Measurements from ENCODE around the gene FBXL17.
A peak's percentile ranks its signal among the peaks of the same experiment; 100 is the strongest.

The FBXL17 gene

DNA sequence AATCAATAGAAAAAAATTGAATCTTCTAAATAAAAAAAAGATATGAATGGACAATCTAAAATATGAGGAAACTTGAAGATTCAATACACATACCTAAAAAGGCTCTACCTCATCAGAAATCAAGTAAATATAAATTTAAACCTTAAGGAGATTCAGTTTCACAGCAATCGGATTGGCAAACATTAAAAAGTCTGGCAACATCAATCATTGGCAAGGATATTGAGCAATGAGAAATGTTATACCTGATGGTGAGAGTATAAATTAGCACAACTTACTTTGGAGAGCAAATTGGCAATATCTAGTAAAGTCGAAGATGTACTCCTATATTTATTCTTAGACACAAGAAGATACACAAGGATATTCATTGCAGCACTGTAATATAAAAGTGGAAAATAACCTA lies 436.8 kb downstream of the FBXL17 start:
- DNase-seq: no peak

DNA sequence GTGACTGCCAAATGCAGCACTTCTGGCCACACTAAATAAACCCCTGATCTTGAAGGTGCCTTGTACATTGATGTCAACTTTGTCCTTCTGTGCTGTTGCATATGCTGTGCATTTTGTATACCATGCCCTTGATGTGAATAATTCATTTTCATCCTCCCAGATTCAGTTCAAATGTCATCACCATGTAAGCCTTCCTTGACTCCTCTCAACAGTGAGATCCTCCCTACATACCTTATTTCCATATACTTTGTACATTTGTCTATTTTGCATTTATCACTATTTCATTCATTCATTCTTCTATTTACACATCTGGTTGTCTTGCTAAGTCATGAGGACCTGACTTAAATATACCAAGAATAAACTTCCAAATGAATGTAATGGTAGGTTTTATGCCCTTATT lies 438.0 kb downstream of the FBXL17 start:
- DNase-seq: no peak

DNA sequence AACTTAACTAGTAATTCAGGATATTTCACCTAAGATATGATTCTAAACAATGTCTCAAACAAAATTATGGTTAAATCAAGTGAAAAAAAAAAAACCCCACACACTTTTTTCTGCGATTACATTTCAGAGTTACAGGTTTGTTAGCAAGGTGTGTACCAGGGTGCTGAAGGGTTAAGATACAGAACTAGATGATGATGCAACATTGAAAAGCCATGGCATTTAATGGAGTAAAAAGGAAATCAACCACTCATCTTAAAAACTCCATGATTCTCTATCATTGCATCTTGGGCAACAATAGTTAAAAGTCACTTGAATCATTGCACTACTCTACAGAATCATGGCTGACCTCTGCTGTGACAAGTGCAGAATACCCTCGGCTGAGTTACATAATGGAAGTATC lies 440.9 kb downstream of the FBXL17 start:
- DNase-seq: no peak

DNA sequence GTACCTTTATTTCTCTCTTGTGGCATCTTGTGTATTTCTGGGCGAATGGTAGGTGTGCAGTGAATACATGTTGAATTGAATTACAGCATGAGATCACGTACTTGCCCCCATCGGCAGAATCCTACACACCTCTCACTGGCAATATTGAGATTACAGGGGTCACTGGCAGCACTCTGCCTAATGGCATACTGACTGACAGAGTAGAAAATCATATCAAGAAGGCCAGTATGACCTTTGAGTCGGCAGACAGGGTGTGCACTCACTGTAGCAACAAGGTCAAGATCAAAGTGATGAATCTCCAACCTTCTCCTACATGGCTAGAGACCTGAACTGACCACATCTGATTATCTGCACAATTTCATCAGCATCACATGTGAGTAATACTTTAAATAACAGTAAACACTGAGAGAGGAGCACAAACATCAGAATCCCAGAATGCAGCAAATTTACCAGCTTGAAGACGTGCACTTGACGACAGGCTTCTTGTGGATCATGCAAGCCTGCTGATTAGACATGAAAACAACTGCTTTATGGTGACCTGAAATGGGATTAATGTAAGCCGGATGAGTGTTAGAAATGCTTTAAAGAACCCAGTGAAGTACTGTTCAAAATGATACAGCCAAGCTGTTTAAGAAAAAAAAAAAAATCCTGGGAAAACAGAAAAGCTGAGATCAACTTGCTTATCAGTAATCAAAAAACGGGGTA lies 444.1 kb downstream of the FBXL17 start:
- DNase-seq: peak; percentile 37

DNA sequence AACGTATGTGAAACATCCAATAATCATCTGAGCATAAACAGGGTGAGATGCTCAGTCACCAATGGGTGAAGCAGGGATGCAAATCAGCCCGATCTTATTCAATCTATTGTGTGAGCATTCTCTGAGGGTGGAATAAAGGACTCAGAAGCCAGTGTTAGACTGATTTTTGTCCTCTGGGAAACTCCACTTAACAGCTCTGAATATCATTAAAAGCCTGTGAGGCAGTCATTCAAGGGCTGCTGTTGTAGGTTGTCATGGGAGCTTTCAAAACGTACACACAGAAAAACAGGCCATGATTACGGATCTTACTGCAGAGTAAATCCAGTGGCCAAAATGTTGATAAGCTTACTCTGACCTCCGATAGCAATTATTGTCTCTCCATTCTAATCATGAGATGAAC lies 444.7 kb downstream of the FBXL17 start:
- DNase-seq: peak; percentile 24

DNA sequence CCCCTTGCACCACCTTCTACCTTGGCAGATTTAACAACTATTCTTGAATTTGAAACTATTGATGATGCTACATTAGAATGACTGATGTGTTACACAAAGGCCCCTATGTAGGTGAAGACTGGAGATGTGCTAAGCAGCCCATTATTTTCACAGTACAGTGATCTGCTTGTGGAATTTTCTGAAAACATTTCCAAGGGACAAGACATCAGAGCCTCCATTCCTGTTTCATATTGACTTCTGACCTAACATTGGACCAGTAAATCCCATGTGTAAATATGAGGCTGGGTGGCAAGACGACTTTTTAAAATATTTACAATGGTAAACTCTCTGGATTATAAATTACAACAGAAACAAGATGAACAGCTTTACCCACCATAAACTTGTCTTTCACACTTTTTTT lies 445.4 kb downstream of the FBXL17 start:
- no peak for DNase-seq

DNA sequence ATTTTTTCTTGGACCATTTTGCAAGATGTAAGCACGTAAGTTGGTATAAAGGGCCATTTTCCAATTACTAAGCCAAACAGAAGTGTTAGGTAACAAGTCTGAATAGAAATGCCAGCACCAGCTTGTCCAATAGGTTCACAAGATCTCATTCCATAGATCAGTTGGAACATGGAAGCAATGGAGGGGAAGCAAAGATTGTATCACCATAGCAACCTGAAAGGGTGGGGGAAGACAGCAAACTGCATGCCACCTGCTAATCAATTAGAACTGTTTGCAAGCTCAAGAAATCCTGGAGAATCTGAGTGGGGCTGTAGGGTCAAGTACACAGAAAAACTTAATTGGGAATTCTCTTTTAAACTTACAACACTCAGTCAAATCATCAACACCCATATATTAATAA lies 446.3 kb downstream of the FBXL17 start:
- no peak for DNase-seq

DNA sequence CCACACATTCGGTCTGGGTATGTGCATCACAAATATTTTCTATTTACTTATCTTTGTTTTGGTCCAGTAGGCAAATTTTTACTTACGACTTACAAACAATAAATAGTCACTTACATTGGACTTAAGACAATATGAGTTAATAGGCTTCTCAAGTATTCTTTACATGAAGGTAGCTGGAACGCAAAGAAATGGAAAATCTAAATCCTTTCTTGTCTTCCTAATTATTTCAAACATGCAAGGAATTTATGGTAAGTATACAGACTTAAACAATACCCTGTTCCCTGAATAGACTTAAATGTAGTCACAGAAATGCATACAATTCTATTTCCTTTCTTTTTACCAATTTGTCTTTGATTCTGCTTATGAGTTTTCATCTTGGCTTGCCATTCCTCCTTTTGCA lies 448.6 kb downstream of the FBXL17 start:
- DNase-seq: no peak

DNA sequence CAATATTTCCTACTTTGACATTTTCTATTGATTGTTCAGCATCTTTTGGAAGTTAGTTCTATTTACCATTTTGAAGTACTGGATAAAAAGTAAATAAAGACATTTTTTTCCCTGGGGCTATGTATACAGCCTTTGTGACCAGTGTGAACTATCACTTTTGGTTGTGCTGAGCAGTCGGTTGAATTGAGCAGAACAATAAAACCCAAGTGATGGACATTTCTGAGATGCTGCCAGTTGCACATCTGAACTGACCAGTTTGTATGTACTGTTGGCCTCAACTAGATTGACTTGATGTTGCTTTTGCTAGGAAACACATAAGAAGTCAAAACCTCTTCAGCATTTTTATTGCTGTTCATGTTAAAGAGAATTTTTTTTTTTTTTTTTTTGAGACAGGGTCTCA lies 451.0 kb downstream of the FBXL17 start:
- no peak for DNase-seq

DNA sequence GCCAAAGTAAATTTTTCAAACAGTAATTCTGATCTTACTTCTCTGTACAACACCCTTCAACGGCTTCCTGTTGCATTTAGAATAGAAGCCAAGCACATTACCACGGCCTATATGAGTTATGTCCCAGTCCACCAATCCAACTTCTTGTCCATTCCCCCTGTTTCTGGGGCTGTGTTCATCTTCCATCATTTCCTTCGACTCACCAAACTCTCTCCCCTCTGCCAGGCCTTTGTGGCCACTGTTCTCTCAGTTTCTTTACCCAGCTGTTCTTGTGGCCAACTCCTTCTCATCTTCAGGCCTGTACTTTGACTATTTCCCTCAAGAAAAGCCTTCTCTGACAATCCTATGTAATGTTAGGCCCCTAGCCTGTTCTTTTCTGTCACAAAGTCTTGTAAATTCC lies 451.8 kb downstream of the FBXL17 start:
- DNase-seq: no peak

DNA sequence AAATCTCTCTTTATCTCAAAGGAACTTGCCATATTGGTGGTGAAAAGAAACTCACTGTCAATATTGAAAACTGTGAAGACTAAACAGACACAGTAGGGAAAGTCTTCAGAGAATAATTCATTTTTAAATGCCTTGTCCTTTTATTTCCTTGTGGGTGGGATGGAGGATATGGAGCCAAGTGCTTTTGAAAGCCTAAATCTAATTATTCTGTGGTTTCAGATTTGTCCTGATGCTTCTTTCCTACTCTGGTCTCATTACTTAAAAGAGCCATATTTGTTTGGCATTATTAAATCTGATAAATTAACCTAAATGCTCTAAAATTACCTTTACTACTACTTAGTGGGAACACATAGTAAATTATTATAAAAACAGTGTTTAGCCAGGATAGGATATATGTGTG lies 452.8 kb downstream of the FBXL17 start:
- no peak for DNase-seq

DNA sequence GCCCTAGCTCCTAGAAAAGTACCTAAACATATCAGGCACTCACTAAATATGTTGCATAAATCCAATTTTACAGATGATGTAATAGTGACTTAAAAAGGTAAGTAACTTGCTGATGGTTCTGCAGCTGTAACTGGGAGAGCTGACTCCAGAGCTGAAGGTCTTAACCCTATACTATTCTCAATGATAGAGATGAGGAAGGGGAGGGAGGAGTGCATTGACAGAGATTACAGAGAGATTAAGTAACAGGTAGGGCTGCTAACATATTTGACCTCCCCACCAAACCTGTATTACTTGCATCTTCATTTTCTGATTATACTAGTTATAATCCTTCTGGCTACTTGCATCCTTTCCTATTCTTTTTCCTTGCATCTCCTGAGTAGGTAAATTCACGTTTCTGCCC lies 455.8 kb downstream of the FBXL17 start:
- no peak for DNase-seq

DNA sequence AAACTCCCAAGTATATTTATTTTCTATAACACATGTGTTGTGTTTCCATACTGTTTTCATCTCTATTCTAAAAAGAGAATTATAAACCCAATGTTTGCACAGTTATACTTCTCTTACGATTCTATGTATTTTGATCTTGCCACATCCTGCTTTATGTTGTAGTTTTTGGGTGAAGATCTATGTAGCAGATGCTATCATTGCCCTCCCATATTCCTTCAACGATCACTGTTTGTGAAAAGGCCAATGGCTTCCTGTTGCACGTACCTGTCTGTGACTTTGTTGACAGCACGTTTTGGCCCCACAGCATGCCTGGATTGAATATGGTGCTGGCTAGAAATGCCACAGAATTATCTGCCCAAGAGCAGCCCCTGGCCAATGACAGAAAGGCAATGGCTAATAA lies 456.7 kb downstream of the FBXL17 start:
- no peak for DNase-seq

DNA sequence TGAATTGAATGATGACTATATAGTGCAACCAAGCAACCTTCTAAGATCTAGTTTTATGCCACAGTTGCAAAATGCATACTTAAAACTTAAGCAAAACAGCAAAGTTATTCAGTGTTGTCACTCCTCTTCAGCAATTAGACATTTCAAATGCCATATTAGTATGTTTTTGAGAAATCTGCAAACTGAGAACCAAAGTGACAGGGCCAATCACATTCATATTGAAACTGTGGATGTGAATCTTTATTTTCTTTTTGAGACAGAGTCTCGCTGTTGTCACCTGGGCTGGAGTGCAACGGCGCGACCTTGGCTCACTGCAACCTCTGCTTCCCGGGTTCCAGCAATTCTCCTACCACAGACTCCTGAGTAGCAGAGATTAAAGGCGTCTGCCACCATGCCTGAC lies 461.9 kb downstream of the FBXL17 start:
- no peak for DNase-seq

DNA sequence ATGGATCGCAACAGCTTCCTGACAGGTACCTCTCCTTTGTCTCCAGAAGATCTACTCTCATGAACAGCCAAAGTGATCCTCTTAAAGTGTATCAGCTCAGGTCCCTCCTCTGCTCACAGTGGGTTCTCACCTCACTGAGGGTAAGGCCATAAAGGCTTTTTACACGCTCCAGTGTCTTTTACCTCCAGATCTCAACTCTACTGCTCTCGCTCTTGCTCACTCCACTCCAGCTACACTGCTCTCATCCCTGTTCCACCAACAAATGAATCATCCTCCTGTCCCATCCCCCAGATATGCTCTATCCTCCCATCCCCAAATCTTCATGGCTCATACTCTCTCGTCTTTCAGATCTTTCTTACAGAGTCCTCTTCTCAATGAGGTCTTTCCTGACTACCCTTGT lies 462.5 kb downstream of the FBXL17 start:
- DNase-seq: no peak

DNA sequence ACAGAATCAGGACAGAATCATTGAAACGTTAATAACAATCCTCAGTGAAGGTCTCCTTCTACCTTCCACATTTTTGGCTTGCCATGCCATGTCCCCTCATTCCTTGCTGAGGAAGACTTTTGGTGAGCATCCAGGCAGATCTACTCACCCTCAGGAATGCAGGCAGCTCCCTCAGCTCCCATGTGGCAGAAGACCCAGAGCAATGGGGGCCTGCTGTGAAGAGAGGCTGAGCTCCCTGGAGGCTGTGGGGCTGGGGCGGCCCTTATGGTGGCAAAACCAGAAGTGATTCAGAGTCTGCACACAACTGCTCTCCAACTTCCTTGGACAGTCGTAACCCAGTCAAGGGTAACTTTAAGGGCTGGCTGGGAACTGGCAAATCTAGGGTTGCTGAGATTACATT lies 463.9 kb downstream of the FBXL17 start:
- no peak for DNase-seq

DNA sequence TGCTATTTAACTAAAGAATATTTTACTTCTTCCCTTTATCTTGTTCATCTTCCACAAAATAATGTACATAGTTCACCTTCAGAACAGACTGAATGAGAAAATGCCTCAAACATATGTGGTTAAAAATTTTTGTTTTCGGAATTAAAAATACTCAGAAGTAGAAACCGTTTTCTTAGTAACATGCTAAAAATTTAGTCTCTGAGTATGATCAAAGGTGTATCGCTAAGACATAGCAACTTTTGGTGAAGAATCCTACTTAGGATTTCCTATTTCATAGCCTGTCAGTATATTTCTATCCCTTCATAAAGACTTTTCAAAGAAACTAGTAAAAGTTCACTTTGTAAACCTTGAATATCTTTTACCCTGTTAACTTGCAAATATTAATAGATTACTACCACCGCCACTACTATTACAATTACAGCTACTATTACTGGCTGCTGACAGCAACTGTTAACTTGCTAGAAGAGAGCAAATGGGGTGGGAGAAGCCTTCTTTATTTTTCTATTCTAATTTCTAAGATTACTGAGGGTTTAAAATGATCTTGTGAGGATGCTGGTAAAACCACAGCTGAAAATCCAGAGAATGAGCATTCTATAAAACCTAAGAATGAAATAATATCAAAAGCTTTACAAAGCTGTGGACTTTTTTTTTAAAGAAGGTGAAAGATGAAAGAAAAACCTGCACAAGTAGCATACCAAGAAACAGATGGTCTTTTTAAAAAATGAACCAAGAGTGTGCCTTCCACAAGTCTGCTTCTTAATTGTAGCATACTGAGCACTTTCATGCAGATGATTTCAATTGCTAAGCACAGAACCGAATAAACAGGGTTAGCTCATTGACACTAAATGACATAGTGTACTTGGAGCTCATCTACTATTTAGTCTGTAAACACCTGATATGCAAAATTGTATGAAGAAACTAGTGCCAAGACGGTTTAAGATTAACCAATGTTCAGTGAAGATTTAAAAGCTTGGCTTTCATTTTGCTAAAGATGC lies 464.9 kb downstream of the FBXL17 start:
- DNase-seq: no peak

DNA sequence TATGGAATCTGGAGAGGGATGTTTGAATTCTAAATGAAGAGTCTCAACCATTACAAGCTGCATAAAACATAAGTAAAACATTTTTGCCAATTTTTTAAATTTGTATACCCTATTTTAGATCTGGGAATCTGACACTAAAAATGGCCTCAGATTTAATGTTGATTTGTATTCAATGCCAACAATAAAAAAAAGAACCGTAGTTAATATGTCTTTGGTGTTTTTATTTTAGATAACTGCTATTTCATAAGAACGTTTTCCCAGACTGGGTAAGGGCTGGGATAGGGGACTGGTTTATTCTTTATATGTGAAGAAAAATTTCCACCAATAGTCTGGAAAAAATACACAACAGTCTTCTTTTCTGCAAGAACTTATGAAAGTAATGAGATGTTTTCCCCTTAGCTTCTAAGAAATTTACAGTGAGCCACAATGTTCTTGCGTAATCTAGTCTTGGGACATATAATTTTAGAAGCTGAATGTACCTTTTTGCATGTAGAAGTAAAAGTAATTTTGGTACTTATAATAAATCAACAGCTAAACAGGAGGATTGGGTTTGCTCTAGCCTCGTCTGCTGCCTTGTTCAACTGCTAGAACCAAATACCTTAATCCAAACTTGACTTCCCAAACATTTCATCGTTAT lies 466.6 kb downstream of the FBXL17 start:
- DNase-seq: no peak

DNA sequence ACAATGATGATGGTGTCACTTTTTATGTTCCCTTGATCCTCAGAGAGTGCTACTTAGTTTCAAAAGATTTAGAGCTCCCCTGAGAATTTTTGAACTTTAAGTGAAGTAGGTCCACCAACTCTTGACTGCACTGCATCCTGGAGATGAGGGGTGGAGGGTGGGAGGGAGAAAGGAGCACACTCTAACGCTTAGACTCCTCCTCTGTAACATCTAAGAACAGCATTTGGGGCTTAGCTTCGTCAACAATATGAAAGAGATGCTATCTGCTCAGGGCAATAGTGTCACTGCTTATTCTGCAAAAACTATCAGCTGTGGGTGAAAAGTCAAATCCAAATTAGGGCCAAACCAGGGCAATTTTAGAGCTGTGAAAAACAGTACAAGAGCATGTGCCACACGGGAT lies 468.4 kb downstream of the FBXL17 start:
- no peak for DNase-seq

DNA sequence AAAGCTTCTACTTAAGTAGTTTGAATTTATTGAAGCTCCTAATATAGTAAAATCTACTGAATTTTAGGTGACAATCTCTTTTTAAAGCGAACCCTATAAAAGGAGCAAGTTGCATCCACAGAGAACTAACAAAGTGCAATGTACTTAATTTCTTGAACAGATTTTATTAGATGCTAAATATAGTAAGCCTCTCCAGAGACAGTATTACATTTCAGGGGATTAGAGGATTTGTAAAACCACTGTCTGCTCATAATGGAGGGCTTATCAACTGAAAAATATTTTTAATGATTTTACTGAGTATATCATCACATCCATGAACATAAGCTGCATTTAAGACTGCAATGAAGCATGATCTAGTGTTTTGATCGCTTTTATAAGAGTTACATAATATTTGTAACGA lies 481.2 kb downstream of the FBXL17 start:
- no peak for DNase-seq

DNA sequence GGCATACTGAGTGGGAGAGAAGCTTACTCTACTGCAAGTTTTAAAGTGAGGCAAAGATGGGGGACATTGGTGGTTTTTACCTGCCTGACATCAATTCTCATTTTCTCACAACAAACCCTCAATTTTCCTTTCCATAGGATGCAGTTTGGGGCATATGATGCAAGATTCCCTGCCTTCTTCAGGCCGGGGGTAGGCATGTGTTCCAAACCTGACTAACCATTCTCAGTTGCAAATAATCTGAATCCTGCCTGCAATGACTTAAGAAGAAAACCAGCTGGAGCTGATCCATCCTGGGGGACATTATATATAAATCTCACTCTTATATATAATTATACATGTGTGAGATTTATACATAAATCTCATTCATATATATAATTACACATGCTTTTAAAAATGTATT lies 487.5 kb downstream of the FBXL17 start:
- no peak for DNase-seq

DNA sequence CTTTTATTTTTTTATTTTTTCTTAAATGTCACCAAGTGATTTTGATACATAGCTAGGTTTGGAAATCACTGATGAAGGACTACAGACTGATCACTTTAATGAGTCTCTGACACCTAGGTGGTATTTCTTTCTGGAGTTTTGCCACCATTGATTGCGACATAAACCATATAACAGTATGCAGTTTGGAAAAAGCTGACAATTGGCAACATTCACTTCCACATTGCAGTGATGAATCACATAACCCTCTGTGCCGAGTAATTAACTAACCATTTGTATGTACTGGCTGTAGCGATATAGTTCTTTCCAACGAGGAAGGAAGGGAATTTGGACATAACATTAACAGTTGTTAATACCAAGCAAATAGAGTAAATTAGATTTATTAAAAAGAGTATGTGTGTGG lies 488.3 kb downstream of the FBXL17 start:
- DNase-seq: no peak

DNA sequence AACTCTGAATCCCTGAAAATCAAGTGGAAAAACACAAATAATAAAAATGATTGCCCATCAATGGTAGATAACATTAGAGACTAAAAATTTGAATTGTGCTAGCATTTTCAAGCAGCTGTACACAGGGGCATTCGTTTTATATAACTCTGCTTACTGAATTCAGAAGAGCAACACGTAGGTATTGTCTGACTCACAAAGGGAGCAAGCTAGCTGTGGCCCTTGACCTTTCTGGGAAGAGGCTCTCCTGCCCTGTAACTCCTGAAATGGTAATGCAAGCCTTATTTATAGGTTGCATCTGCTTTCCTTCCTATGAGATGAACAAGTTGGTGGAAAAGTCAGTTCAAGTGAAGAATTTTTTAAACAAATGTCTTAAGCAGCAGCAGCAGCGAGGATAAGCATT lies 492.5 kb downstream of the FBXL17 start:
- DNase-seq: no peak

DNA sequence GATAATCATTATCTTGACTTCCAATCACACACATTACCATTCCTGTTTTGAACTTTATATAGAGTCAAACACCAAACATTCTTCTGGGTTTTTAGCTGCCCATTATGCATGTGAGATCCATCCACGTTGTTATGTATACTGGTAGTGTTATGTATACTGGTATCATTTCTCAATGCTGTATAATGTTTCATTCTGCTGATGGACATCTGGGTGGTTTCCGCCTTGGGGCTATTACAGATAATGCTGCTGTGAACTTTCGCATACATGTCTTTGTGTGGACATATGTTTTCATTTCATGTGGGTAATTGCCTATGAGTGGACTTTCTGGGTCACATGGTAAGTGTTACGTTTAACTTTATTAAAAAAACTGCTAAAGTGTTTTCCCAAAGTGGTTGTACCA lies 493.4 kb downstream of the FBXL17 start:
- DNase-seq: no peak
